AG10803 (cell line): ENCODE measurements around the gene WBP1.

ENCODE experiments used
- DNase-seq: peaks from one replicate; pipeline ENCODE4 v3.0.0; 2010; ENCODE audit warnings: low read depth
- H3K4me3 ChIP-seq: 2 replicates; pipeline ENCODE4 v1.5.1; 2011; ENCODE audit warnings: mild to moderate bottlenecking, low read length, control low read depth
- TF ChIP-seq, protein P1 (sequence below): conservative IDR thresholded peaks from 2 replicates; pipeline ENCODE4 v1.5.1; 2011; ENCODE audit warnings: mild to moderate bottlenecking, low read length, control low read depth, inconsistent platforms

Gene WBP1

DNA sequence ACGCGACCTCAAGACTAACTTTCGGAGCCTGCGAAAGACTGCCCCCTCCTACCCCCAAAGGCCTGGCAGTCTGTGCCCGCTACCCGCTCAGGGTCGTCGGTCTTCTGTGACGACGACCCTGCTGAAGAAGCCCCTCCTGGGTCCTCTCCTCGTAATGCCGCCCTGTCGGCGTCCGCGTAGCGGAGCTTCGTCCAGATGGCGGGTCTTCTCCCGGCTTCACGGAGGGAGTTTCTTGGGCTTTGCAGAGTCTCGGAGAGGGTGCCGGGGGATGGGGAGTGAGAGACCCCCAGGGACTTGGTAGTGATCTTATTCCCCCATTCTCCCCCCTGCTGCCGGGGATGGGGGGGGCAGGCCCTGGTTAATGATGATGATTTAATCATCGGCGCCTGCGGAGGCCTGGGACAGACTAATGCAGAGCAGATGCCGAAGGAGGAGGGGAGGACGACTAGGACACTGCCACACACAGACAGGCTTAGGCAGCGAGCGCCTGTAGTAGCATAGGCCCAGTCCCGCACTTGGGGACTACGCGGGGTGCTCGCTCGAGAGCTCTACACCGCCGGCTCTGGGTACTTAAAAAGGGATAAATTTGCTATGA is 49.8 kb downstream of the WBP1 start:
- peak; percentile 82 for DNase-seq
- TF ChIP-seq, protein P1, sequence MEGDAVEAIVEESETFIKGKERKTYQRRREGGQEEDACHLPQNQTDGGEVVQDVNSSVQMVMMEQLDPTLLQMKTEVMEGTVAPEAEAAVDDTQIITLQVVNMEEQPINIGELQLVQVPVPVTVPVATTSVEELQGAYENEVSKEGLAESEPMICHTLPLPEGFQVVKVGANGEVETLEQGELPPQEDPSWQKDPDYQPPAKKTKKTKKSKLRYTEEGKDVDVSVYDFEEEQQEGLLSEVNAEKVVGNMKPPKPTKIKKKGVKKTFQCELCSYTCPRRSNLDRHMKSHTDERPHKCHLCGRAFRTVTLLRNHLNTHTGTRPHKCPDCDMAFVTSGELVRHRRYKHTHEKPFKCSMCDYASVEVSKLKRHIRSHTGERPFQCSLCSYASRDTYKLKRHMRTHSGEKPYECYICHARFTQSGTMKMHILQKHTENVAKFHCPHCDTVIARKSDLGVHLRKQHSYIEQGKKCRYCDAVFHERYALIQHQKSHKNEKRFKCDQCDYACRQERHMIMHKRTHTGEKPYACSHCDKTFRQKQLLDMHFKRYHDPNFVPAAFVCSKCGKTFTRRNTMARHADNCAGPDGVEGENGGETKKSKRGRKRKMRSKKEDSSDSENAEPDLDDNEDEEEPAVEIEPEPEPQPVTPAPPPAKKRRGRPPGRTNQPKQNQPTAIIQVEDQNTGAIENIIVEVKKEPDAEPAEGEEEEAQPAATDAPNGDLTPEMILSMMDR, result no peak
- H3K4me3 ChIP-seq, result peak overlapping the region; percentile 98

DNA sequence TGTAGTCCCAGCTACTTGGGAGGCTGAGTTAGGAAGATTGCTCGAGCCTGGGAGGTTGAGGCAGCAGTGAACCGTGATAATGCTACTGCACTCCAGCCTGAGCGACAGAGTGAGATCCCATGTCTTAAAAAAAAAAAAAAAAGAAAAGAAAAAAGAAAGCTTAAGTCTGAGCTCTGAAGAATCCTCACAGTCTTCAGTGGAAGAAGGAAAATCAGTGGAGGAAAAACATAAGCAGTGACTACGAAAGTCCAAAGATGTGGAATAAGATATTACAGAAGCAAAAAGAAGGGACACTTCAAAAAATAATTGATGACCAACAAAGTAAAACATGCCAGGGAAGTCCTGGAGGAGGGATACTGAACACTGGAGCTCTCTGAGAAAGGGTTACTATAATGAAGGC is 52.0 kb downstream of the WBP1 start:
- TF ChIP-seq, protein P1, result no peak
- DNase-seq, result no peak
- no peak overlapping the region for H3K4me3 ChIP-seq
